ENCODE measurements around the gene CD83.

DNA sequence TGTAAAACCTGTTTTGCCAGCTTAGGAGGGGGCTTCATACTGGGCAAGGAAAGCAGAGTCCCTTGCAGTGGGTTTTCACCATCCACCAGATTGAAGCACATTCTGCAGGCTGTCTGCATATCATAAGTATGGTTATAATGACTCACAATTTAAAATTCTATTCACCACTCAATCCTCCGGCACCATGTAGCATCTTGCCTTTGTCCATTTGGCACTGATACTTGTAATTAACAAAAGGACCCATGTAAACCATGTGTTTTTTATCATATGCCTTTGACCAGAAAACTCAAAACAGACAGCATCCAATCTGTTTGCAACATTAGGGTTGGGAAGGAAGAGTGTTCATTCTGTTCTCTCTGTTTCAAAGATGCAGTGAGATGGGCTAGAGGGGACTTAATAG is 3.0 kb downstream of the CD83 start:
- TF ChIP-seq, protein P1, sequence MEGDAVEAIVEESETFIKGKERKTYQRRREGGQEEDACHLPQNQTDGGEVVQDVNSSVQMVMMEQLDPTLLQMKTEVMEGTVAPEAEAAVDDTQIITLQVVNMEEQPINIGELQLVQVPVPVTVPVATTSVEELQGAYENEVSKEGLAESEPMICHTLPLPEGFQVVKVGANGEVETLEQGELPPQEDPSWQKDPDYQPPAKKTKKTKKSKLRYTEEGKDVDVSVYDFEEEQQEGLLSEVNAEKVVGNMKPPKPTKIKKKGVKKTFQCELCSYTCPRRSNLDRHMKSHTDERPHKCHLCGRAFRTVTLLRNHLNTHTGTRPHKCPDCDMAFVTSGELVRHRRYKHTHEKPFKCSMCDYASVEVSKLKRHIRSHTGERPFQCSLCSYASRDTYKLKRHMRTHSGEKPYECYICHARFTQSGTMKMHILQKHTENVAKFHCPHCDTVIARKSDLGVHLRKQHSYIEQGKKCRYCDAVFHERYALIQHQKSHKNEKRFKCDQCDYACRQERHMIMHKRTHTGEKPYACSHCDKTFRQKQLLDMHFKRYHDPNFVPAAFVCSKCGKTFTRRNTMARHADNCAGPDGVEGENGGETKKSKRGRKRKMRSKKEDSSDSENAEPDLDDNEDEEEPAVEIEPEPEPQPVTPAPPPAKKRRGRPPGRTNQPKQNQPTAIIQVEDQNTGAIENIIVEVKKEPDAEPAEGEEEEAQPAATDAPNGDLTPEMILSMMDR (IDR thresholded peaks at IDR 0.05), result no peak
- no peak for TF ChIP-seq POLR2A (IDR thresholded peaks at IDR 0.05)
